PC-3 (cell line): ENCODE measurements around the gene TMOD2. TPM values are rescaled to one million over a fixed set of nuclear protein-coding genes. Genes with fewer than 3 reads are reported as not detected.

Source experiments
- ATAC-seq: fragments of 200-7000 bp; cut with Tn5 transposase; 2 replicates; pipeline ENCODE4 v1.9.1; 2020; ENCODE audit warnings: mild to moderate bottlenecking, moderate library complexity
- BruUV-seq: library from RNA; stranded (reverse); fragments of 400-500 nt; replicated peaks from 2 replicates; lab custom pipeline; 2021; lab: Mats Ljungman, UMichigan
- CTCF ChIA-PET: fragments of 300-600 bp; sonication (Branson Sonifier 250); formaldehyde crosslinking; loops from one replicate; lab custom pipeline; 2022; ENCODE audit warnings: antibody characterized with exemption; lab: Charles Lee
- POLR2A ChIA-PET: fragments of 300-600 bp; sonication (Branson Sonifier 250); formaldehyde crosslinking; loops from one replicate; lab custom pipeline; 2022; ENCODE audit warnings: antibody characterized with exemption; ENCODE audit not compliant: unreplicated experiment; lab: Charles Lee
- DNase-seq: peaks from one replicate; pipeline ENCODE4 v3.0.0-alpha.2; 2015
- H2AFZ ChIP-seq: fragments of 300-600 bp; sonication (generic); 2 replicates; pipeline ENCODE4 v1.6.0; 2016; ENCODE audit warnings: antibody characterized with exemption, low read length
- H3F3A ChIP-seq: fragments of 300-600 bp; sonication (generic); one replicate; pipeline ENCODE4 v1.6.0; 2017; ENCODE audit warnings: antibody characterized with exemption, low read length, control low read depth, mild to moderate bottlenecking; ENCODE audit not compliant: unreplicated experiment
- H3K27ac ChIP-seq: fragments of 300-600 bp; sonication (generic); 2 replicates; pipeline ENCODE4 v1.5.1; 2016; ENCODE audit warnings: mild to moderate bottlenecking, low read length
- H3K27me3 ChIP-seq: fragments of 300-600 bp; sonication (generic); 2 replicates; pipeline ENCODE4 v1.6.1; 2016; ENCODE audit warnings: low read length, mixed read lengths
- H3K36me3 ChIP-seq: fragments of 300-600 bp; sonication (generic); 2 replicates; pipeline ENCODE4 v1.6.1; 2016; ENCODE audit warnings: low read depth, mixed run types, low read length, mixed read lengths
- H3K4me1 ChIP-seq: fragments of 300-600 bp; sonication (generic); 2 replicates; pipeline ENCODE4 v1.5.1; 2016; ENCODE audit warnings: low read length; ENCODE audit not compliant: insufficient read depth
- H3K4me2 ChIP-seq: fragments of 300-600 bp; sonication (generic); 2 replicates; pipeline ENCODE4 v1.6.0; 2016; ENCODE audit warnings: low read length
- H3K4me3 ChIP-seq: fragments of 300-600 bp; sonication (generic); 2 replicates; pipeline ENCODE4 v1.5.1; 2016; ENCODE audit warnings: mild to moderate bottlenecking, low read length, mixed read lengths
- H3K79me2 ChIP-seq: fragments of 300-600 bp; sonication (generic); 2 replicates; pipeline ENCODE4 v1.6.1; 2017; ENCODE audit warnings: low read length, mixed read lengths
- H3K9ac ChIP-seq: fragments of 300-600 bp; sonication (generic); 2 replicates; pipeline ENCODE4 v1.6.0; 2016; ENCODE audit warnings: mild to moderate bottlenecking, low read length
- H3K9me2 ChIP-seq: fragments of 300-600 bp; sonication (generic); replicated peaks from 2 replicates; pipeline ENCODE4 v1.6.1; 2016; ENCODE audit warnings: mixed run types, low read length, mixed read lengths
- H3K9me3 ChIP-seq: fragments of 300-600 bp; sonication (generic); 2 replicates; pipeline ENCODE4 v1.6.1; 2016; ENCODE audit warnings: low read length, mixed read lengths
- H4K20me1 ChIP-seq: fragments of 300-600 bp; sonication (generic); 2 replicates; pipeline ENCODE4 v1.6.1; 2016; ENCODE audit warnings: low read length, mixed read lengths
- EZH2 ChIP-seq: fragments of 300-600 bp; sonication (generic); IDR thresholded peaks from one replicate; pipeline ENCODE4 v1.6.1; 2017; ENCODE audit warnings: antibody characterized with exemption, mild to moderate bottlenecking, low read length; ENCODE audit not compliant: unreplicated experiment
- EZH2phosphoT487 ChIP-seq: fragments of 300-600 bp; sonication (generic); IDR thresholded peaks from 2 replicates; pipeline ENCODE4 v1.6.1; 2018; ENCODE audit warnings: mild to moderate bottlenecking, antibody characterized with exemption, low read length, borderline replicate concordance
- intact Hi-C: fragments of 100-400 bp; cut with micrococcal nuclease; formaldehyde crosslinking; loops from 2 replicates; pipeline ENCODE4 v1.9.0; 2023
- total RNA-seq: library from RNA; depleted of rRNA; stranded (reverse); fragments of >200 nt; gene quantifications from 2 replicates; pipeline ENCODE4 v1.2.3, GENCODE V29; 2014
- TF ChIP-seq, protein P1 (sequence below): fragments of 300-600 bp; sonication (generic); conservative IDR thresholded peaks from 2 replicates; pipeline ENCODE4 v1.5.1; 2017; ENCODE audit warnings: antibody characterized with exemption, low read depth, mild to moderate bottlenecking, low read length

TMOD2 gene
- total RNA-seq, 1 experiment from 2014 or later = 0.95 TPM

- Histone ChIP-seq H3K9me2 (no peaks in the 10 kb centered on the region), H3K27me3 (no peaks in the 10 kb centered on the region), H3K4me1 (peaks cover 56% of the 10 kb centered on the region), H3K4me2 (peak within 1 kb of the TSS; percentile 91), H3F3A (peaks cover 10% of the 10 kb centered on the region), H3K27ac (peak within 1 kb of the TSS; percentile 91), H4K20me1 (peaks cover 34% of the 10 kb centered on the region), H2AFZ (peak within 1 kb of the TSS; percentile 84), H3K36me3 (no peaks in the 10 kb centered on the region), H3K79me2 (peaks cover 52% of the 10 kb centered on the region), H3K9me3 (no peaks in the 10 kb centered on the region), H3K4me3 (peak within 1 kb of the TSS; percentile 98), H3K9ac (peak within 1 kb of the TSS; percentile 93)
- POLR2A ChIA-PET = interaction anchor here (0.6 kb wide), 1 partner anchor 50 kb away, joined by 4 read pairs; no protein-coding TSS in a partner anchor
- no peak for TF ChIP-seq EZH2phosphoT487
- TF ChIP-seq, protein P1, sequence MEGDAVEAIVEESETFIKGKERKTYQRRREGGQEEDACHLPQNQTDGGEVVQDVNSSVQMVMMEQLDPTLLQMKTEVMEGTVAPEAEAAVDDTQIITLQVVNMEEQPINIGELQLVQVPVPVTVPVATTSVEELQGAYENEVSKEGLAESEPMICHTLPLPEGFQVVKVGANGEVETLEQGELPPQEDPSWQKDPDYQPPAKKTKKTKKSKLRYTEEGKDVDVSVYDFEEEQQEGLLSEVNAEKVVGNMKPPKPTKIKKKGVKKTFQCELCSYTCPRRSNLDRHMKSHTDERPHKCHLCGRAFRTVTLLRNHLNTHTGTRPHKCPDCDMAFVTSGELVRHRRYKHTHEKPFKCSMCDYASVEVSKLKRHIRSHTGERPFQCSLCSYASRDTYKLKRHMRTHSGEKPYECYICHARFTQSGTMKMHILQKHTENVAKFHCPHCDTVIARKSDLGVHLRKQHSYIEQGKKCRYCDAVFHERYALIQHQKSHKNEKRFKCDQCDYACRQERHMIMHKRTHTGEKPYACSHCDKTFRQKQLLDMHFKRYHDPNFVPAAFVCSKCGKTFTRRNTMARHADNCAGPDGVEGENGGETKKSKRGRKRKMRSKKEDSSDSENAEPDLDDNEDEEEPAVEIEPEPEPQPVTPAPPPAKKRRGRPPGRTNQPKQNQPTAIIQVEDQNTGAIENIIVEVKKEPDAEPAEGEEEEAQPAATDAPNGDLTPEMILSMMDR = no peak
- TF ChIP-seq EZH2 = no peak
- peak; percentile 75 for ATAC-seq
- CTCF ChIA-PET = no interaction called here
- BruUV-seq = no TSS peak
- intact Hi-C loops = loop anchor here (2.0 to 5.0 kb wide), 2 partner anchors 32 to 45 kb away; no protein-coding TSS in a partner anchor
- DNase-seq = peak; percentile 88
Observed at GRCh38 chr15:51829376-51830275, 78.2 kb downstream of the TMOD2 start, which contains the start of gene TMOD3. TMOD3 (plus strand) TSS chr15:51829653; CDS start chr15:51862885, 33,232 bp downstream.

GRCh38 chr15:51830276-51830806 lies 78.9 kb downstream of the TMOD2 start:
- H3K9me3 ChIP-seq = no peaks in the 10 kb centered on the region
- peak overlapping the region; percentile 84 for H2AFZ ChIP-seq
- CTCF ChIA-PET = interaction anchor here (0.5 kb wide), 1 partner anchor 58 kb away, joined by 3 read pairs; no protein-coding TSS in a partner anchor
- TF ChIP-seq, protein P1 = no peak
- TF ChIP-seq EZH2 = no peak
- TF ChIP-seq EZH2phosphoT487 = no peak
- peak overlapping the region; percentile 91 for H3K27ac ChIP-seq
- peak; percentile 36 for DNase-seq
- TSS peak; percentile 51 for BruUV-seq
- POLR2A ChIA-PET = interaction anchor here (0.5 kb wide), 1 partner anchor 13 kb away, joined by 3 read pairs; no protein-coding TSS in a partner anchor
- H3K9ac ChIP-seq = peak overlapping the region; percentile 93
- peaks cover 58% of the 10 kb centered on the region for H3K4me1 ChIP-seq
- H3K79me2 ChIP-seq = peaks cover 59% of the 10 kb centered on the region
- peaks cover 41% of the 10 kb centered on the region for H4K20me1 ChIP-seq
- peaks cover 10% of the 10 kb centered on the region for H3F3A ChIP-seq
- H3K36me3 ChIP-seq = no peaks in the 10 kb centered on the region
- no peaks in the 10 kb centered on the region for H3K27me3 ChIP-seq
- intact Hi-C loops = loop anchor here (2.0 to 5.0 kb wide), 2 partner anchors 33 to 44 kb away; no protein-coding TSS in a partner anchor
- no peaks in the 10 kb centered on the region for H3K9me2 ChIP-seq
- H3K4me3 ChIP-seq = peak overlapping the region; percentile 98
- H3K4me2 ChIP-seq = peak overlapping the region; percentile 91
- ATAC-seq = peak; percentile 16
